GM19238 (cell line): ENCODE measurements around the gene SLC38A8.
A peak's percentile ranks its signal among the peaks of the same experiment; 100 is the strongest.

Experiments used
- DNase-seq: peaks from one replicate; pipeline ENCODE4 v3.0.0; 2011; ENCODE audit warnings: low spot score; ENCODE audit not compliant: insufficient read length

Gene SLC38A8

DNA sequence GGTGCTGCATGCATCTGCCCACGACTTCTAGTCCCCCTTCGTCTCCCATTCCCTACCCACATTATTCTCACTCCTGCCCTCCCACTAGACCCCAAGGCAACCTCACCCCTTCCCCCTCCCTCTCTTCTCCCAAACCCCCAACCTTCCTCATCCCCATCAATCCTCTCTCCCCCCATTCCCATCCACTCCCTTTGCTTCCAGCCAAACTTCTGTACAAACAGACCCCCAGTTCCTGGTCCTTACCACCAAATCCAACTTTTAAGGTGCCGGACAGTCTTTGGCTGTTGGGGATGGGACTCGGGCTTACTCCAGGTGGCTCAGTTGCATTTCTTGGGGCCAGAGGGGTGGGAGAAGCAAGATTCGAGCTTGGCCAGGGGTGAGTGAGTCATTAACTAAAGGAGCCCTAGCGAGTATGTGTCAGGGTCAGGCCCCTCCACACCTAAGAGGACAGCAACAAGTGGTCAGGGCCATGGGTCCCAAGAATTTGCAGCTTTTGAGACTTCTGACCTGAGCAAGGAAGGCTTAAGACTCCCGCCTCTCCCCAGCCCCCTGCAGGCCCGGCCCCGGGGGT is at the start of gene SLC38A8:
TSS of gene SLC38A8 (minus strand) at position 488 of the 571 bp plus-strand sequence. CDS start 638 bp downstream, outside the sequence.
- DNase-seq, result no peak

DNA sequence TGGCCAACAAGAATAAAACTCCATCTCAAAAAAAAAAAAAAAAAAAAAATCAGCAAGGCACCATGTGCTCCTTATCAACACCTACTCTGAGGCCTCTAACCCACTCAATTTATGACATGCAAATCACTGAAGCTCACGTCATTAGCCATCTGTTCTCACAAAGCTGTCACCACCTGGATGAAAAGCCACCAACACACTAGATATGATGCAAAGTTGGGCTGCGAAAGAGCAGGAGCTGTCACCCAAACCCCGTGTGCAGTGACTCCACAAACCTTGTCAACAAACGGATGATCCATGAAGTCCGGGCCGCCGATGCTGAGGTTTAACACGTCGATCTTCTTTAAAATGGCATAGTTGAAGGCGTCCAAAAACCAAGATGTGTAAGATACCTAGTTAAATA is 48.9 kb upstream of the SLC38A8 start:
- DNase-seq, result no peak

DNA sequence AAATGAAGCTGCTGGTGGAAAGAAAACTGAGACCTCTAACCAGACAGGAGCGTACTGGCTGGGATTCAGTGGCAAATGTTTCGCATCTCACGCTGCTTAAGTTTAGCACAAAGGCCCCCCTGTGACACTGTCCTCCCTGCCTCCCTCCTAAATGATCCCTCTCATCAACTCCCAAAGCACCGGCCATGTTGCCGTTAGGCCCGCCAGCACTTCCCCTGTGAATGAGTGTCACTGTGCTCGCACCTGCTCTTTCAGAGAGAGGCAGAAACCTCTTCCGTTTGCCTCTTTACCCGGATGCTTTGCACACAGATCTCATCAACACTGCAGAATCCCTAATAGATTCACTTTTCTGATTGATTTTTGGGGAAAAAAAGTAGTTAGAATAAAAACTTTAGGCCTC is 47.6 kb upstream of the SLC38A8 start:
- DNase-seq, result no peak

DNA sequence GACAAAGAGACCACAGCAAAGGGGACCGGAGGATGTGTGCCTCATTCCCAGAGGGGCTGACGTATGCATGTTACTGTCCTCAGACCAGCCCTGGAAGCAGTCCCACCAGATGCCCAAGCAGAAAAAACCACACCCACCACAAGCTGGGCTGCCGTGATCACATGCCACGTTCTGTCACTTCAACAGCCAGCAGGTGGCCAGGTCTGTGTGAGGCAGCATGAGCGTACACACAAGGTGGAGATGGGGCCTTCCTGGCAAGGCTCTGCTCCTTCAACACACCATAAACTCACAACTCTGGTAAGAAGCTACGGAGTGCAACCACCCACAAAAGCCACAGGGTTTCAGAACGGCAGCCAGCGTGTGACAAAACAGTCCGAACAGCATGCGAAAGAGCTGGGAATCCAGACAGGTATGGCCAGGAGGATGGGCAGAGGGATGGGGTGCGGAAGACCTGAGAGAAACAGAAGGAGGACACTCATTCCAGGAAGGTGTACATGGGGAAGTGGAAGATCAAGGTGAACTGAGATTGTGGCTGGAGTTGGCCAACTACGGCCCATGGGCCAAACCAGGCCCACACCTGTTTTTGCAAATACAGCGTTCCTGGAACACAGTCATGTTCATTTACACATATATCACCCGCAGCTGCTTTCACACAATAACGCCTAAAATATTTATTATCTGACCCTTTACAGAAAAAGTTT is 46.2 kb upstream of the SLC38A8 start:
- peak; percentile 69 for DNase-seq

DNA sequence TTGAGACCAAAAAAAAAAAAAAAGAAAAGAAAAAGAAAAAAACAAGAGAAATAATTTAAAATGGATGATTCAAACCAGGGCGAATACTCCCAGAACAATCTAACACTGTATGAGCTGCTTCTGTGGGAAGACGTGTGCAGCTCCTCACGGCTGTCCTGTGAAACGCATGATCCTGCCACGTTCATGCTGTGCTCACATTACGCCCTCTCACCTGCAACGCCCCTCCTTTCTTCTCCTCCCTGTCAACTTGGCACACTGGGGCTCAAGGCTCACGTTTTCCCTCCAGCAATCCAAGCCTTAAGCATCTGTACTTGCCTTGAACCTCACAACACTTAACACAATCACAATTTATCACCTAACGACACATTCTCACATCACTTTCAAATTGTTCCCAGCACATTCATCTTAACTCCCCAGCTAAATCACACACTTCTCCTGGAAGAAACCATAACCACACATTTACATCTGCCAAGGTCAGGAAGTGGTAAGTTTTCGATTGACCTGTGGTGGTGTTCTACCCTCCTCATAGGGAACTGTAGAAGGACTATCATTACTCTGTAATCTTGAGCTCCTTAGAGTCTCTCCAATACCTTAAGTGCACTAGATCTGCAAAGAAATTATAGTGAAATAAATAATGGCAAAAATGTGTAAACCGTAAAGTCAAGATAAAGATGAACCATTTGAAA is 45.0 kb upstream of the SLC38A8 start:
- DNase-seq, result no peak

DNA sequence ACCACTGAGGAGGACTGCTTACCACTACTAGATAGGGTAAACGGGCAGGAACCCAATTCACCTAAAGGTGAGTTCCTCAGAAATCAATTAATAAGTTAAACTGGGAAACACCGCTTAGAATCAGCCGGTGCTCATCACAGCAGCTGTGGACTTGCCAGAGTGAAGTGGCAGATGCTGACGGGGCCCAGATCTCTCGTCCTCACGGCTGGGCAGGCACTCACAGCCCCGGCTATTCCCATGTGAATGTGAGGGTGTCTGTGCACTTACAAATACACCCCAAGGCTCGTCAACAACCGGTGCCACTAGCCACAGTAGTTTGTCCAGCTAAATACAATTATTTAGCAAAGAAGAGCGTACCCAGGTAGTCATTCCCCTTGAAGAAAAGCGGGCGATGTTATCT is 44.4 kb upstream of the SLC38A8 start:
- DNase-seq, result no peak

DNA sequence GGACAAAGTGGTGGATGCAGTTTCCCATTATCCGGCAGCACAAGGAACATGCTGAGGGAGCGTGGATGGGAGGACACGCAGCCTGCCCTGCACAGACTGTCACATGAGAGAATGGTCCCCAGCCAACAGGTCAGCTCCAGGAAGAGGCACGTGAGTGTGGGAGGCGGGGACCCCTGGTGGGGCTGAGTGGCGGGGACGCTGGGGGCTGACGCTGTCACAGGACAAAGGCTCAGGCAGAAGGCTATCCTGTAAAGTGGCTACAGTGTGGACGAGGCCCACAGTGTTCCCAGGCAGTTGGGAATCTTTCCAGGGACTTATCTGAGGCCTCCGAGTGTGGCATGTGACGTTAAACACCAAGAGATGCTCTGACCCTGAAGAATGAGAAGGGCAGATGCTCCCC is 43.7 kb upstream of the SLC38A8 start:
- no peak for DNase-seq

DNA sequence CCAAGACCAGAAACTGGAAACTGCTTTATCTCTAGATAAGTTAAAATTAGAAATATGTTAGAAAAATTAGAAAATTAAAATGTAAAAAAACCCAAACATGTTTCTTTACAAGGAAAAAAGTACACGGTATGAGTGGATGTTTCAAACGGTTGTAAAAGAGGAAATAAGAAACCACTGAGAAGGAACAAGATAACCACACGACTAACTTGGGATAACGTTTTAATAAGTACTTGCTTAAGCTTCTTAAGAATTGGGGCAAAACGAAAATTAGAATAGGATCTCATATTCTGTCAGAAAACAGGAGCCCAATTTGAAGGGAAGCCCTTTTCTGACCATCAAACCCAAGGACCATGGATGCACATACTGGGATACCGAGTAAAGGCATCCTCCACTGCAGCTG is 43.2 kb upstream of the SLC38A8 start:
- no peak for DNase-seq

DNA sequence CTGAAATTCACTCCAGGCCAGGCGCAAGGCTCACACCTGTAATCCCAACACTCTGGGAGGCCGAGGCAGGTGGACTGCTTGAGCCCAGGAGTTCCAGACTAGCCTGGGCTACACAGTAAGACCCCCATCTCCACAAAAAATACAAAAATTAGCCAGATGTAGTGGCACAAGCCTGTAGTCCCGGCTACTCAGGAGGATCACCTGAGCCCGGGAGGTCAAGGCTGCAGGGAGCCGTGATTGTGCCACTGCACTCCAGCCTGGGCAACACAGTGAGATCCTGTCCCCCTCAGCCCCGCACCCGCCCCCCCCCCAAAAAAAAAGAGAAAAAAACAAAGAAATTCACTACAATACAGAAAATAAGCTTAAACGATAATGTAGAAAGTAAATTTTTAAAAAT is 42.7 kb upstream of the SLC38A8 start:
- DNase-seq, result no peak

DNA sequence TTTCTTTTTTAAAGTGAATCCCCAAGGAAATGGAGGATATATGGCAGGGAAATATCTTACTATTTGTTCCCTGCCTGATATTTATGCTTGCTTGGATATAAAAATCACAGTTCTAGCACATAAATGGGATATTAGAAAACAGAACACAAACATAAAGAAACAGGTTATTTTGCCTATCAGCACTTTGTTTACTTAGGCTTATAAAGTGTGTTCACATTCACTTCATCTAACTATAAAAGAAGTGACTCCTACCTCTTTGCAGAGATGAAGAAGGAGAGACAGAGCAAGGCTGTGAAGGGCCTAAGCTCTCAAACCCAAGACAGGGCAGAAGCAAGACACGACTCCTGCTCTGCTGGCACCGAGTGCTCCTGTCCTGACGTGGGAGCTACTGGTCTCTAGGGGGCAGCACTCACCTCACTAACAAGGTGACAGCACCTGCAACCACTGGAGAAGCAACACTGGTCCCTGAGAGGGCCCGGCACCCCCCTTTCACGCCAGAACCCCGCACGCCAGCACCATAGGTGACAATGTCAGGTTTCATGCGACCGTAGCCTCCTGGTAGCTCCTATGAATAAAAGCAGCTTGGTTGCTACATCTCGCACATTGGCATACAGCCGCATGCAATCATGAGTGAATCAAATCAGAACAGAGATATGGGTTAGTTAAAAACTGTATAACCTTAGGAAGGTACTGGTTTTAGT is 42.1 kb upstream of the SLC38A8 start:
- DNase-seq, result peak; percentile 72

DNA sequence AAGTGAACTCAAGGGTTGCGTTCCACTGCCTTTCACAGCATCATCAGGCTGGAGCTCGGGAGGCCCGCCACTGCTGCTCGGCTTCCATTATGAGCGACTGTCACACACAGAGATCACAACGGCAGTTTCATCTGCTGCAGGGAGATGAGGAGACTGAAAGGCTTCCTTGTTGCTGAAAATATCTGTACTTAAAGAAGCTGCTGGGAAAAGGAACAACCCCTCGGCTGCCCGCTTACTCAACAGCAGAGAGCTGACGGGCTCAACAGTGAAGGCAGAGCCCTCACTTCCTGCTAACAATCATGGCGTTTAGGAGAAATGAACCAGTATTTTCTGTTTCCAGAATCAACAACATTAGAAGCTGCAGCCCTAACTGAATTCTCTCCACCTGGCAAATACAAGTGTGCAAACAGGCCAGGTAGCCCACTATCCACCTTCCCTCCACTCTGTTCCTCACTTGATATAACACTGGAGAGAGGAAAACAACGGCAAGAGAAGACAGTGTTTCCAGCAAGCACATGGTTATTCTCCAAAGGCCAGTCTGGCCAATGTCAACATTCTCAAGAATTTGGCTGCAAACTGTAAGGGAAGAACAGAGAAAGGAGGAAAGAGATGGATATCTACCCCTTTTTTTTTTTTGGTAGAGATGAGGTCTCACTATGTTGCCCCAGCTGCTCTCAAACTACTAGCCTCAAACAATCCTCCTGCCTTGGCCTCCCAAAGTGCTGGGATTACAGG is 40.4 kb upstream of the SLC38A8 start:
- DNase-seq, result no peak

DNA sequence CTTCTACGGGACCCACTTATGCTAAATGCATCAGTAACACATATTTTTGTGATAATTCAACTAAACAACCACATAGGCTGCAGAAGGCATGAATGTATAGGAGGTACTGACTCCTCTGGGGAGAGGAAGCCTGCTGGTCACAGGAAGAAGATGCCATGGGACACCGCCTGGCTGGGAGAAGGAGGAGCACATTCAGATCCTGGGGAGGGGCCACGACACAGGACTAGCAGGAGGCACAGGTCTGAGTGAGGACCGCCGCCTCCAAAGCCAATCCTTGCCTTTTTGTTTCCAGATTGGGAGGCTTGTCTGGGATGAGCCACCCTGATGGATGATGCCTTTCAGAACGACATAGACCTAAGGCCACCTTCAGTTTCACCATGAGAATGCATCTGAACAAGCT is 39.5 kb upstream of the SLC38A8 start:
- no peak for DNase-seq

DNA sequence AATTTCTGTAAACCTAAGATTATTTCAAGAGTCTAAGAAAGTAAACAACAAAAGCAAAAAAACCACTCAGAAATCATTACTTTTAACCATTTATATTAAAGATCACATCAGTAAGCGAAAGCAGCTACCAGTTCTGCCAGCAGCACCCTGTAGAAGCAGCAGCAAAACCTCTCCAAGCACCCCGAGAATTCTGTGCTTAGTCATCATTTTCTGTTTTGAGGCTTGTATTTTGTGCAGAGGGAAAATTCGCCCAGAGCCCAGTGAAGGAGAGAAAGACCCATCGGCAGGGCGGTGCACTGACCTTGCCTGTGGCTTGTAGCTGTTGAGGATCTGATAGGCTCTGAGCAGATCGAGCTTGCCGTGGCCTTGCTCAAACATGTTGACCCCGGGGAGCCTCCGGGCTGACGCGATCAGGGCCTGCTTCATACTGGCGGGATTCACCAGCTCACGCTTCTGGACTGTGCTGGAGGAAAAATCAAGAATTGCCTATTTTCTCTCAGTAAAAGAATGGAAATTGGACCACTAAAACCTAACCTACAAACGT is 38.9 kb upstream of the SLC38A8 start:
- no peak for DNase-seq

DNA sequence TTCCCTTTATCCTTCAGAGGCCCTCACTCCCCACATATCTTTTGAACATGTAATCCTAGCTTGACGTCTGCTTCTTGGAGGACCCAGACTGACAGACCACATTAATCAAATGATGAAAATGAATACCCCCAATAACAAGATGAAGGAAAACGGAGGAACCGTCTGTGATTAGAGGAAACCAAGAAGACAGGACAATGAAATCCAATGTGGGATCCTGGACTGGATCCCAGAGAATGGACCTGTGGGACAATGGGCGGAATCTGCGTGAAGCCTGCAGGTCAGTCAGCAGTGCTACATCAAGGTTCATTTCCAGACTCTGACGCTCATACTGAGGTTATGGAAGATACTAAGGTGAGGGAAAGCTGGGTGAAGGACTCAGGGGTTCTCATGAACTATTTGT is 38.2 kb upstream of the SLC38A8 start:
- DNase-seq, result no peak

DNA sequence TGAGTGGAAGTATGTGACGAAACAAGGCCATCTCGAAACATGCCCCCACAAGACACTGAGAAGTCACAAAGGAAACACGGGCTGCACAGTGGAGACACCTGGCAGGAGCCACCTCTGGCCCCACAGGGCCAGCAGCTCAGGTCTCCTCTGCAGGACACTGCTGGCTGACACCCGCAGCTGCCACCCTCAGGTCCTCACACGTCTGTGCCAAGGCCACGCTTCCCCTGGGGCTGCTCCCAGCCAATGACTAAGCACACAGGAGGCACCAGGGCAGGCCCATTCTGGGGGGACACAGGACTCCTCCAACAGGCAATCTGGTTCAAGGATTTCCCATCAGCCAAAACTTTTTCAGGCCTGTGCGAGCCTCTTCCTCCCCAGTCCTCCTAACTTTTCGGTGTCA is 37.8 kb upstream of the SLC38A8 start:
- DNase-seq, result no peak

DNA sequence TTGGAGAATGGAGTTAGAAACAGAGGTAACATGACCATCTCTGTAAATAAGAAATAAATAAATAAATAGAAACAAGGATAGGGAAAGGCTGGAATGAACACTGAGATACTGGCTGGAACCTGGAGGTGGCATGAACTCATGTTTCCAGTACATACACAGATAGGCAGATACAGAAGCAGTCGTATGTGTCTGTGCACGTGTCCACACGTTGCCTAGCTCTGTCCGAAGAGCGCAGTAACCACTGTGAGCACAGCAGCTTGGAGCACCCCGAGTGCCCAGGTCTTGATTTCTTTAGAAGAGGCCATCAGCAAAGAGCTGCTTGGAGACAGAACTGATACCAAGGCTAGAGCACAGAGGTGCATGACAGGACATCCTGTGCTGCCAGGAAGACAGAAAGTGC is 37.1 kb upstream of the SLC38A8 start:
- DNase-seq, result no peak

DNA sequence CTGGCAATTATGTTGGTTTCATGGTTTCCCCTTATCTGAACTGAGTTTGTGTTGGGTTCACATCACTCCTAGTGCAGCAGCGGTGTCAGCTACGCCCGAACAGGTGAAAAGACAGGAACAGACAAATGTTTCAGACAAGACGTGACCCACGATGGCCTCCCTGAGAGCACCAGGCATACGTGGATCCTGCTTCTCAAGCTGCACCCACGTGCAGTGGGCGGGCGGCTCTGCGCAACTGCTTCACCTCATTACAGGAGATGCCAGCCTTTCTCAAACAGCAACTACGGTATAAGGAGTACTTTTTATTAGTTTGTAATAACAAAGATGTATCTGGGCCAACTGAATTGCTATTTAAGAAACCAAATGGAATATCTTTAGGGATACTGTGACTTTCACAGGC is 32.8 kb upstream of the SLC38A8 start:
- no peak for DNase-seq

DNA sequence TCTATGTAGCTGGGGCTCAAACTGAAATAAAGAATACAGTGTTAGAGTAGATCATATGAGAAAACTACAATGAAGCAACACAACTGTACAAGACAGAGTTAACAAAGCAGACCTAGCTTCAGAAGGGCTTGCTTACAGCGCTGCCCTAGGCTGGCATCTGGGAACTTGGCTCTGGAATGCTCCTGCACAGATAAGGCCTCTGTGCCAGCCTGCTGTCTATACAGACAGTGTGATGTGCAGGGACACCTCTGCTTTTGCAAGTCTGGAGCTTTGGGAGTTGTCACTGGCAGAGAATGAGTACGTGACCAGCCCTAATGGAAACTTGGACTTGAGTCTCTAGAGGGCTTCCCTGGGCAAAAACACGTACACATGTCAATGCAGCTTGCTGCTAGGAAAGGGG is 32.1 kb upstream of the SLC38A8 start:
- no peak for DNase-seq

DNA sequence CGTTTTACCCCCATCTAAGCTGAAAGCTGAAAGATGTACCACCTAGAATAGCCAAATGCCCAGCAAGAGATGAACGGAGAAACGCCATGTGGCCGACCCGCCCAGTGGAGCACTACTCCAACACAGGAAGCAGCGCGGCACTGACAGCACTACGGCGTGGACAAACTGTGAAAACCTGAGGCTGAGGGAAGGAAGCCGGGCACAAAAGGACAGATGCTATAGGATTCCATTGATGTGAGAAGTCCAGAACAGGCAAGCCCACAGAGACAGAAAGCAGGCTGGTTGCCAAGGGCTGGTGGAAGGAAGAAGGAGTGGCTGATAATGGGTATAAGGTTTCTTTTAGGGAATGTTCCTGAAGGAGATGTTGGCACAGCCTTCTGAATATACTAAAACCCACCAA is 29.4 kb upstream of the SLC38A8 start:
- no peak for DNase-seq

DNA sequence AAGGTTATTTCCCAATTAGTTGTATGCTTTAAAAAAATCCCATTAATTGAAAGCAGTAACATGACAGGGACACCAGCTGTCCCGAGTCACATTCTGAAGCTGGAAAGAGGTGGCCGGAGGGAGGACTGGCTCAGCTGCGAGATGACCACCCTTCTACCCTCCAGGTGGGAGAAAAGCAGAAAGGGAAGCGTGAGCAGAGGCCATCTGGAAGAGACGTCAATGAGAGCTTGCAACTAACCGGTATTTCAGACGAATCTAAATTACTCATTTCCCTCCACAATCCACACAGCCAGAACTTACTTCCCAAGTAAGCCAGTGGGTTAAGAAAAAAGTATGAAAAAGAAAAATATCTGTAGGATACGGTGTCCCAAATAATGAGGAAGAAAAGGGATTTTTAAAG is 28.5 kb upstream of the SLC38A8 start:
- no peak for DNase-seq

DNA sequence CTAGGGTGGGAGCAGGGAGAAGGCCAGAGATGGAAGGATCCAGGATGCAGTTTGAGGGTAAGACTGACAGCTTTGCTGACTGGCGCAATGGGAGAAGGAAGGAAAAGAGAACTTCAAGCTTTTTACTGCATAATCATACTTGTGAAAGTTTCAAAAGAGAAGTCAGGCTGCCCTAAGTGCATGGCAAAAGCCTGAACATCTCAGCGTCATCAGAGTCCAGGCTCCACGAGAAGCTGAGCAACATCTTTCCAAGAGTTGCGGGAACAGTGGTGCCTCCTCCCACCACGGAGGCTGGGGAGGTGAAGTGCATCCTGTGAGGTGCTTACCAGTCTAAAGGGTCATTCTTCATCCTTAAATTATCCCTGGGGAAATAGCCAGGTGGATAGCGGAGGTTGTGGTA is 26.9 kb upstream of the SLC38A8 start:
- no peak for DNase-seq
